Measurements from ENCODE around the gene TRIM54.
A peak's percentile ranks its signal among the peaks of the same experiment; 100 is the strongest.
"Not testable (repeated sequence)": the region's sequence is repeated elsewhere in the genome, so short reads cannot be mapped to it uniquely, and the experiment has no call there.

The TRIM54 gene

DNA sequence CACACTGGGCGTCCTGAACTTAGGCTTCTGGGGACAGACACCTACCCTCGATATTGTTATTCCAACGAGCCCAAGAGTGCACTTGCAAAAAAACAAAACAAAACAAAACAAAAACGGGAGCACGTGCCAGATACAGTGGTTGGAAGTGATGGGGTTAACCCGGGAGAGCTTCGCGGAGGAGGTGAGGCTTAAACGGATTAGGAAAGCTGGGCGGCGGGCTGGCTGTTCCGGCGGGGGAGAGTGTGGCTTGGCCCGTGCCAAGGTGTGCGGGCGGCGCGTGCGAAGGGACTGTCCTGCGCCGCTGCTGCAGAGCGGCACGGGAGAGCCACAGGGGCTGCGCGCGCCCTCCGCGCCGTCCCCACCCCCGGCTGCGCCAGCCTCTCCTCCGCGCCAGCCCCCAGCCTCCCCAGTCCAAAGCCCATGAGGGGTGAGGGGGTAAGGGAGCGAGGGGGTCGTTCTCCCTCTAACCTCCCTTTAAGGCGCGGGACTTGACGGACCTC is 17.9 kb upstream of the TRIM54 start:
- no peak for DNase-seq (ENCODE audit: low read depth)
- H3K4me3 ChIP-seq (ENCODE audit: low read length) = peak overlapping the region; percentile 23
- TF ChIP-seq, protein P1, sequence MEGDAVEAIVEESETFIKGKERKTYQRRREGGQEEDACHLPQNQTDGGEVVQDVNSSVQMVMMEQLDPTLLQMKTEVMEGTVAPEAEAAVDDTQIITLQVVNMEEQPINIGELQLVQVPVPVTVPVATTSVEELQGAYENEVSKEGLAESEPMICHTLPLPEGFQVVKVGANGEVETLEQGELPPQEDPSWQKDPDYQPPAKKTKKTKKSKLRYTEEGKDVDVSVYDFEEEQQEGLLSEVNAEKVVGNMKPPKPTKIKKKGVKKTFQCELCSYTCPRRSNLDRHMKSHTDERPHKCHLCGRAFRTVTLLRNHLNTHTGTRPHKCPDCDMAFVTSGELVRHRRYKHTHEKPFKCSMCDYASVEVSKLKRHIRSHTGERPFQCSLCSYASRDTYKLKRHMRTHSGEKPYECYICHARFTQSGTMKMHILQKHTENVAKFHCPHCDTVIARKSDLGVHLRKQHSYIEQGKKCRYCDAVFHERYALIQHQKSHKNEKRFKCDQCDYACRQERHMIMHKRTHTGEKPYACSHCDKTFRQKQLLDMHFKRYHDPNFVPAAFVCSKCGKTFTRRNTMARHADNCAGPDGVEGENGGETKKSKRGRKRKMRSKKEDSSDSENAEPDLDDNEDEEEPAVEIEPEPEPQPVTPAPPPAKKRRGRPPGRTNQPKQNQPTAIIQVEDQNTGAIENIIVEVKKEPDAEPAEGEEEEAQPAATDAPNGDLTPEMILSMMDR (conservative IDR thresholded peaks at IDR 0.05; ENCODE audit: low read depth, low read length) = no peak

GRCh38 chr2:27264753-27265535 is 17.3 kb upstream of the TRIM54 start:
- peak overlapping the region; percentile 23 for H3K4me3 ChIP-seq (ENCODE audit: low read length)
- TF ChIP-seq, protein P1 (conservative IDR thresholded peaks at IDR 0.05; ENCODE audit: low read depth, low read length) = peak; percentile 49
- DNase-seq (ENCODE audit: low read depth) = no peak

GRCh38 chr2:27265536-27265870 is 16.7 kb upstream of the TRIM54 start:
- no peak for DNase-seq (ENCODE audit: low read depth)
- TF ChIP-seq, protein P1 (conservative IDR thresholded peaks at IDR 0.05; ENCODE audit: low read depth, low read length) = no peak
- H3K4me3 ChIP-seq (ENCODE audit: low read length) = no peak overlapping the region

DNA sequence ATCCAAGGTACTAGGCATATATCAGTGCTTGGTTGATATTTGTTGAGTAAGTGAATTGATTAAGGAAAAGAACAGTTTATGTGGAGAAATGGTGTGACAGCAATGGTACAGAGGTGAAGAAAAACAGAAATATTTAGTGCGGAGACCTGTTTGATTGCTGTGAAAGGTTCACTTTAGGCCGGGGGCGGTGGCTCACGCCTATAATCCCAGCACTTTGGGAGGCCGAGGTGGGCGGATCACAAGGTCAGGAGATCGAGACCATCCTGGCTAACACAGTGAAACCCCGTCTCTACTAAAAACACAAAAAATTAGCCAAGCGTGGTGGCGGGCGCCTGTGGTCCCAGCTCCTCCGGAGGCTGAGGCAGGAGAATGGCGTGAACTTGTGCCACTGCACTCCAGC is 13.9 kb upstream of the TRIM54 start:
- not testable (repeated sequence) for DNase-seq (ENCODE audit: low read depth)

DNA sequence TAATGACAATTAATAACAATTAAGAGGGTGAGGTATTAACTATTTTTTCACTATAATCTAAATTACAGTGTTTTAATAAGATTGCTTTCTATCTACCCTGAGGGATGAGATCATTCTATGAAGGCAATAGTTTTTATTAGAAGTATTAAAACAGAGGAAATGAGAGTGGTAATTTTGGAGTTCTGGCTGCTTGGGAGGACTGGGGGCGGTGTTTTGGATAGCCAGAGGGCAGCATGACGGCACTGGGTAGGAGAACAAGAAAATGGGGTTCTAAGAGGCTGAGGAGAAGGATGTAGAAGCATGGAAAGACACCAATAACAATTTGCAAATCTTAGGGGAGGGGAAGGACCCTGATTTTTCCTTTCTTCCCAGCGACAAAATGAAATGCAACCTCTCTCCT is 12.1 kb upstream of the TRIM54 start:
- H3K4me3 ChIP-seq (ENCODE audit: low read length) = no peak overlapping the region
- no peak for DNase-seq (ENCODE audit: low read depth)

More for the DNA sequence above, 13.9 kb upstream of the TRIM54 start:
- not testable (repeated sequence) for H3K4me3 ChIP-seq (ENCODE audit: low read length)

GRCh38 chr2:27270670-27271069 is 11.6 kb upstream of the TRIM54 start:
- DNase-seq (ENCODE audit: low read depth) = no peak
- TF ChIP-seq, protein P1 (conservative IDR thresholded peaks at IDR 0.05; ENCODE audit: low read depth, low read length) = no peak
- H3K4me3 ChIP-seq (ENCODE audit: low read length) = no peak overlapping the region

More for the DNA sequence above, 12.1 kb upstream of the TRIM54 start:
- TF ChIP-seq, protein P1 (conservative IDR thresholded peaks at IDR 0.05; ENCODE audit: low read depth, low read length) = no peak

- no peak for DNase-seq (ENCODE audit: low read depth)
- no peak overlapping the region for H3K4me3 ChIP-seq (ENCODE audit: low read length)
- TF ChIP-seq, protein P1 (conservative IDR thresholded peaks at IDR 0.05; ENCODE audit: low read depth, low read length) = no peak
These were observed 10.4 kb upstream of the TRIM54 start for GRCh38 chr2:27271631-27272340.

DNA sequence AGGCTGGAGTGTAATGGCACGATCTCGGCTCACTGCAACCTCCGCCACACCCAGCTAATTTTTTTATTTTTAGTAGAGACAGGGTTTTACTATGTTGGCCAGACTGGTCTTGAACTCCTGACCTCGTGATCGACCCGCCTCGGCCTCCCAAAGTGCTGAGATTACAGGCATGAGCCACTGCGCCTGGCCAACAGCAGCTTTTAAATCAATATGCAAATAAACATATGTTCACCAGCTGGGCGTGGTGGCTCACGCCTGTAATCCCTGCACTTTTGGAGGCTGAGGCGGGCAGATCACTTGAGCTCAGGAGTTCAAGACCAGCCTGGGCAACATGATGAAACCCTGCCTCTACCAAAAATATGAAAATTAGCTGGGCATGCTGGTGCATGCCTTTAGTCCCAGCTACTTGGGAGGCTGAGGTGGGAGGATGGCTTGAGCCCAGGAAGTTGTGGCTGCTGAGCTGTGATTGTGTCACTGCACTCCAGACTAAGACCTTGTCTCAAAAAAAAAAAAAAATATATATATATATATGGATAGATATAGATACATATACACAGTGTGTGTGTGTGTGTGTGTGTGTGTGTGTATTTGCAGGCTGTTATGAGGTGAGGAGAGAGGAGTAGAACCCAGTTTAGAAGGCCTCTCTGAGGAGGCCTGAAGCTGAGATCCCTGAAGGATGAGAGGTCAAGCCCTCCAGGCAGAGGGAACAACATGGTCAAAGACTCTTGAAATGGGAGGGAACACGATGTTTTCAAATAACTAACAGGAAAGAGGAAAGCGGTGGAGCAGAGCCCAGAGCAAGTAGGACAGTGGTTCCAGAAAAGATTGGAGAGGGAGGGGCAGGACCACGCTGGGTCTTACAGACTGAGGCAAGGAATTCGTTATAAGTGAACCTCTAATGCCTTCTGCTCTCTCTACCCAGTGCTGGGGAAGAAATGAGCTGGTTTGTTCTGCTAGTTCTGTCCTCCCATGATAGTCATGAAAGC is 9.4 kb upstream of the TRIM54 start:
- DNase-seq (ENCODE audit: low read depth) = not testable (repeated sequence)

More for the DNA sequence above, 9.4 kb upstream of the TRIM54 start:
- H3K4me3 ChIP-seq (ENCODE audit: low read length) = not testable (repeated sequence)
